ENCODE measurements around the gene NSUN7. TPM values are rescaled to one million over a fixed set of nuclear protein-coding genes. Genes with fewer than 3 reads are reported as not detected.

Gene NSUN7
- total RNA-seq, 1 donor from 2014 or later = 5.7 TPM

GRCh38 chr4:40848251-40848650 lies 98.5 kb downstream of the NSUN7 start:
- Histone ChIP-seq H3K27ac (no peak overlapping the region), H3K9me3 (no peaks in the 10 kb centered on the region), H3K27me3 (no peaks in the 10 kb centered on the region), H3K36me3 (no peaks in the 10 kb centered on the region), H3K4me3 (no peak overlapping the region), H3K4me1 (no peaks in the 10 kb centered on the region)
- no peak for DNase-seq
- TF ChIP-seq CTCF (IDR thresholded peaks at IDR 0.05) = no peak
- intact Hi-C loops (cut with DNase I) = no loop called here
- ATAC-seq = no peak

DNA sequence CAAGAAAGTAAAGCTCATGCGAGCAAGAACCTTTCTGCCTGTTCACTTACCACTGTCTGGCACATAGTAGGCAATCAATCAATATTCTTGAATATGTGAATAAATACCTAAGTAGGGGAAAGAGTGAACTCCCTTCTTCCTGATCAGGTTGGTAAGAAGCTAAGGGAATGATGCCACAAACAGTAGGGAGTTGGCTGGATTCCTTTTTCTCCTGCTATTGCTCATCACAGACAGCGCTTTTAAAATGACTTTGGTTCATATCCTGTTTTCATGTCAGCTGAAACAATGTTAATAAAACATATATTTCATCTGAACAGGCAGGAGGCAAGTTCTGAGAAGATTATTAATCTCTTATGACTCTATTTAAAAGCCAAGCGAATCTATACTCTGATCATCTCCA lies 99.2 kb downstream of the NSUN7 start:
- H3K36me3 ChIP-seq = no peaks in the 10 kb centered on the region
- H3K27ac ChIP-seq = no peak overlapping the region
- no peak overlapping the region for H3K4me3 ChIP-seq
- H3K9me3 ChIP-seq = no peaks in the 10 kb centered on the region
- DNase-seq = no peak
- no peak for TF ChIP-seq CTCF (IDR thresholded peaks at IDR 0.05)
- no peaks in the 10 kb centered on the region for H3K27me3 ChIP-seq
- intact Hi-C loops (cut with DNase I) = no loop called here
- ATAC-seq = no peak
- H3K4me1 ChIP-seq = no peaks in the 10 kb centered on the region

DNA sequence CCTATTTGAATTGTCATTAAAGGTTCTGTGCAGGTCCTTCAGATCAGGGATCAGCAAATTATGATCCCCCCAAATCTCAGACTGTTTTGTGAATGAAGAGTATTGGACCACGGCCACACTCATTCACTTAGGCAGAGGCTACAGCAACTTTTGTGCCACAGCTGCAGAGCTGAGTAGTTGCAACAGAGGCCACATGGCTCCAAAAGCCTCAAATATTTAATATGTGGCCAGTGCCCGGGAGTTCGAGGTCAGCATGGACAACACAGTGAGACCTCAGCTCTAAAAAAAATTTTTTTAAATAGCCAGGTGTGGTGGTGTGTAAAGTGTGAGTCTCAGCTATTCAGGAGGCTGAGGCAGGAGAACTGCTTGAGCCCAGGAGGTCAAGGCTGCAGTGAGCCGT lies 100.7 kb downstream of the NSUN7 start:
- Histone ChIP-seq H3K4me3 (no peak overlapping the region), H3K9me3 (no peaks in the 10 kb centered on the region), H3K27me3 (no peaks in the 10 kb centered on the region), H3K27ac (no peak overlapping the region), H3K4me1 (no peaks in the 10 kb centered on the region), H3K36me3 (no peaks in the 10 kb centered on the region)
- ATAC-seq (no peak), DNase-seq (no peak)
- TF ChIP-seq CTCF (IDR thresholded peaks at IDR 0.05) = no peak
- intact Hi-C loops (cut with DNase I) = no loop called here

DNA sequence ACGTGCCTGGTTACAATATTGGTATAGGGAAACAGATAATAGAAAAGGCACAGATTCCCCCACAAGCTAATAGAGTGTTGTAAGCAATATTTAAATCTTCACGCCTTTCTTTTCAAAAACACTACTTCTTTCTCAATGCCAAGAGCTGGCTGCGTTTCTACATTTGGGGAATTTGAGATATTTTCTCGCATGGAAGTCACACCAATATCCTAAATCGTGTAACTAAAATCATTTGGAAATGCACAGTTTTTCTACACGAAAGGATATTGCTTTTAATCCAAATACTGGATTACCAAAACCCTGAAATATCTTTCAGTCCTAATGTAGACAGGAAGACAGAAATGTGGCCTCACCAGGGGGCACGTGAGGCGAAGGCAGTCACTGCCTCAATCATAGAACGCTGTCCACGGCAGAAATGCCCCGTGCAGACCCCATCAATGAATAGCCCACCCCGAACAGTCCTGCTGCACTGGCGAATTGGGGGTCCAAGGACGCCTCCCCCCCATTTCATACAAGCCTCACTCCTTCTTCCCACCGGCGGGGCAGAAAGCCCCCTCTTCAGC lies 106.6 kb downstream of the NSUN7 start:
- no peak for DNase-seq
- peaks cover 3% of the 10 kb centered on the region for H3K4me1 ChIP-seq
- no peak for ATAC-seq
- H3K4me3 ChIP-seq = peak overlapping the region; percentile 43
- H3K9me3 ChIP-seq = no peaks in the 10 kb centered on the region
- no peaks in the 10 kb centered on the region for H3K27me3 ChIP-seq
- H3K36me3 ChIP-seq = no peaks in the 10 kb centered on the region
- no peak overlapping the region for H3K27ac ChIP-seq
- intact Hi-C loops (cut with DNase I) = no loop called here
- TF ChIP-seq CTCF (IDR thresholded peaks at IDR 0.05) = no peak

GRCh38 chr4:40856840-40857362 lies 107.1 kb downstream of the NSUN7 start:
- no peaks in the 10 kb centered on the region for H3K9me3 ChIP-seq
- no peak overlapping the region for H3K27ac ChIP-seq
- peak; percentile 99 for ATAC-seq
- peak overlapping the region; percentile 43 for H3K4me3 ChIP-seq
- no peaks in the 10 kb centered on the region for H3K27me3 ChIP-seq
- H3K4me1 ChIP-seq = peaks cover 3% of the 10 kb centered on the region
- intact Hi-C loops (cut with DNase I) = no loop called here
- DNase-seq = peak; percentile 88
- no peaks in the 10 kb centered on the region for H3K36me3 ChIP-seq
- no peak for TF ChIP-seq CTCF (IDR thresholded peaks at IDR 0.05)

DNA sequence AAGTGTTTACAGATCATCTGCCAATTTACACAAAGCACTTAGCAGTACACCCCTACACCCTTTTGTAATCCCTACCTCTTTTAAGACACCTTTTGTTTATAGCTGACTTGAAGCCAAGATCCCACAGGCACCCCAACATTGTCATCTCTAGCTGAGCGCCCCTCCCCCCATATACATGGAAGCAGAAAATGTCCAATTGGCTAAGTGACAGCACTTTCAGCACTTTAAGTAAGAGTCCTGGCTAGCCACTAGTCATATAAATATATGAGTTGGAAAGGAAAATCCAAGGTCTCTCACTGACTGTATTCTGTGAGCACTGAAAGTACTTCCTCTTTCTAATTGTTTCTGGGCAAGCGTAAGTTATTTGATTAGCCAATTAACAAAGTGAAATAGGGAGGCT lies 108.2 kb downstream of the NSUN7 start:
- ATAC-seq (no peak), DNase-seq (no peak)
- no peak for TF ChIP-seq CTCF (IDR thresholded peaks at IDR 0.05)
- no peaks in the 10 kb centered on the region for H3K27me3 ChIP-seq
- H3K4me3 ChIP-seq = no peak overlapping the region
- no peak overlapping the region for H3K27ac ChIP-seq
- intact Hi-C loops (cut with DNase I) = no loop called here
- H3K9me3 ChIP-seq = no peaks in the 10 kb centered on the region
- peaks cover 3% of the 10 kb centered on the region for H3K4me1 ChIP-seq
- no peaks in the 10 kb centered on the region for H3K36me3 ChIP-seq
